ENCODE measurements around the gene GDPD4. TPM values are rescaled to one million over a fixed set of nuclear protein-coding genes. Genes with fewer than 3 reads are reported as not detected.

The GDPD4 gene
- total RNA-seq, 4 donors from 2014 or later = not detected

GRCh38 chr11:77252555-77253270 is 48.8 kb downstream of the GDPD4 start:
- ATAC-seq = no peak

GRCh38 chr11:77250881-77251640 is 50.4 kb downstream of the GDPD4 start:
- Histone ChIP-seq H3K4me1 (no peaks in the 10 kb centered on the region), H3K36me3 (no peaks in the 10 kb centered on the region), H3K27me3 (no peaks in the 10 kb centered on the region), H3K4me3 (no peak overlapping the region), H3K9me3 (peaks cover 0 to 9% (median 0%) of the 10 kb centered on the region in 3 donors), H3K27ac (no peak overlapping the region)
- 83 to 92% methylated on average over 1 of the region's 1 CpG for WGBS, 2 donors (ENCODE audit: low coverage in 1 of 2)
- ATAC-seq = no peak
- TF ChIP-seq EP300 (IDR thresholded peaks at IDR 0.05) (no peak), POLR2AphosphoS5 (IDR thresholded peaks at IDR 0.05) (no peak), POLR2A (IDR thresholded peaks at IDR 0.05) (no peak), CTCF (IDR thresholded peaks at IDR 0.05) (no peak)

More at GRCh38 chr11:77252555-77253270, 48.8 kb downstream of the GDPD4 start:
- H3K27me3 ChIP-seq = no peaks in the 10 kb centered on the region
- no peak overlapping the region for H3K27ac ChIP-seq
- H3K4me3 ChIP-seq = no peak overlapping the region
- TF ChIP-seq POLR2A (IDR thresholded peaks at IDR 0.05) (no peak), POLR2AphosphoS5 (IDR thresholded peaks at IDR 0.05) (no peak), CTCF (IDR thresholded peaks at IDR 0.05) (no peak), EP300 (IDR thresholded peaks at IDR 0.05) (no peak)
- peaks cover 0 to 9% (median 0%) of the 10 kb centered on the region in 3 donors for H3K9me3 ChIP-seq
- H3K36me3 ChIP-seq = no peaks in the 10 kb centered on the region
- H3K4me1 ChIP-seq = no peaks in the 10 kb centered on the region
- WGBS, 2 donors (ENCODE audit: low coverage in 1 of 2) = 83 to 85% methylated on average over 3 of the region's 3 CpGs

DNA sequence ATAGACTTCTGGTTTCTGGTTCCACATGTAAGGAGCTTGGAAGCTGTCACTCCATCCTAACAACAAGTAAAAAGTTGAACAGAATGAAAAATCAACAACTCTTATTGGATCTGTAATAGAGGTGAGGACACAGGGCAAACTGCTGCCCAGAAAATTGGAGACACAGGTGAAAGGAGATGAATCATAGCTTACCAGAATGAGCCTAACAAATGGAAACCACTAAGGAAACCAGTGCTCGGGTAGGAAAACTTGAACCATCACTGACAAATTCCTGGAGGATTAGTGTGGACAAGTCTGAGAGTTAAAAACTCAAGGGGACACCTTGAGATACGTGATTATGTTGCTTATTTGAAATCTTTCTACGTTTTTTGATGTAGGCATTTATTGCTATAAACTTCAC is 52.1 kb downstream of the GDPD4 start:
- 72 to 76% methylated on average over 3 of the region's 3 CpGs for WGBS, 2 donors (ENCODE audit: low coverage in 1 of 2)
- ATAC-seq = no peak
- Histone ChIP-seq H3K27ac (no peak overlapping the region), H3K4me1 (no peaks in the 10 kb centered on the region), H3K4me3 (no peak overlapping the region), H3K9me3 (peaks cover 0 to 9% (median 0%) of the 10 kb centered on the region in 3 donors), H3K36me3 (no peaks in the 10 kb centered on the region), H3K27me3 (no peaks in the 10 kb centered on the region)
- TF ChIP-seq EP300 (IDR thresholded peaks at IDR 0.05) = no peak
- no peak for TF ChIP-seq CTCF (IDR thresholded peaks at IDR 0.05)
- no peak for TF ChIP-seq POLR2AphosphoS5 (IDR thresholded peaks at IDR 0.05)
- no peak for TF ChIP-seq POLR2A (IDR thresholded peaks at IDR 0.05)

DNA sequence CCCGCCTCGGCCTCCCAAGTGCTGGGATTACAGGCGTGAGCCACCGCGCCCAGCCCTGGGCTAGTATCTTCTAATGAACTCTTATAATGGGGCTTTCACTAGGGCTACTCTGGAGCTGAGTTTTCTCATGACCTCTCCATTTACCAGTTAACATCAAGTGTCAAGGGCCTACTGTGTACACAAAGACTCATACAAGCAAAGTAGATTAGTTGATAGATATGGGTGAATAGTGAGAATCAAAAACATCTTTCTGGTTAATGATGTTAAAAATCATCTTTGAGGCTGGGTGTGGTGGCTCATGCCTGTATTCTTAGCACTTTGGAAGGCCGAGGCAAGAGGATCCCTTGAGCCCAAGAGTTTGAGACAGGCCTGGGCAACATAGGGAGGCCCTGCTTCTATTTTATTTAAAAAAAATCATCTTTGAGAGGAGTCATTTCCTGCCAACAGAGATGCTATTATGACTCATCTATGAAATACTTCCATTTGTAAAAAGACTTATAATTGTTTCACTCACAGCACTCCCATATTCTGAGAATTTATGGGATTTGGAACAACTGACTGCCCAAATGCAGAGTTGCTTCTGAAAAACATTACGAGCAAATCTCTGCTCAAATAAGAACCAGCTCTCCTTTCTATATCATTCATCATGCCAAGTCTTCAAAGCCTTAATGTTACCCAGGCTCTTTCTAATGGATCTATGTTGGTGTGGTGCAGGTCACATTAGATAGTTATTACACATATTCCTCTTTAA is 57.0 kb downstream of the GDPD4 start:
- Histone ChIP-seq H3K9me3 (no peaks in the 10 kb centered on the region), H3K36me3 (no peaks in the 10 kb centered on the region), H3K4me1 (no peaks in the 10 kb centered on the region), H3K27me3 (no peaks in the 10 kb centered on the region), H3K27ac (no peak overlapping the region), H3K4me3 (no peak overlapping the region)
- TF ChIP-seq POLR2AphosphoS5 (IDR thresholded peaks at IDR 0.05) (no peak), CTCF (IDR thresholded peaks at IDR 0.05) (no peak), POLR2A (IDR thresholded peaks at IDR 0.05) (no peak), EP300 (IDR thresholded peaks at IDR 0.05) (no peak)
- WGBS, 2 donors (ENCODE audit: low coverage in 1 of 2) = 45 to 76% methylated on average over 2 to 6 of the region's 7 CpGs
- no peak for ATAC-seq
